Measurements from ENCODE around the gene DHCR24.

GRCh38 chr1:54883349-54884102 lies 3.5 kb downstream of the DHCR24 start:
- TF ChIP-seq POLR2AphosphoS5 (IDR thresholded peaks at IDR 0.05; ENCODE audit: borderline replicate concordance, low read depth, low read length) (no peak), EZH2 (IDR thresholded peaks at IDR 0.05) (no peak), FOXP2 (optimal IDR thresholded peaks at IDR 0.05; ENCODE audit: control extremely low read depth, extremely low read length, insufficient read depth) (no peak)

All from SK-N-MC (cell line).